Measurements from ENCODE around the gene MAML3.

MAML3 gene

GRCh38 chr4:140081641-140082390 lies 72.2 kb downstream of the MAML3 start:
- Histone ChIP-seq H3K4me3 (no peak overlapping the region), H3K36me3 (replicated peaks) (no peaks in the 10 kb centered on the region), H3K27me3 (ENCODE audit: low read depth) (no peaks in the 10 kb centered on the region), H3K4me1 (peaks cover 7% of the 10 kb centered on the region), H3K9me3 (no peaks in the 10 kb centered on the region)
- DNase-seq (ENCODE audit: low spot score in 2 of 2): no peak
- in situ Hi-C loops (cut with MboI; ENCODE audit: low sequenced_read_pairs): no loop called here

- no peaks in the 10 kb centered on the region for H3K36me3 ChIP-seq (replicated peaks)
- no peaks in the 10 kb centered on the region for H3K27me3 ChIP-seq (ENCODE audit: low read depth)
- no peak overlapping the region for H3K4me3 ChIP-seq
- in situ Hi-C loops (cut with MboI; ENCODE audit: low sequenced_read_pairs): no loop called here
- no peaks in the 10 kb centered on the region for H3K9me3 ChIP-seq
- peaks cover 7% of the 10 kb centered on the region for H3K4me1 ChIP-seq
- no peak for DNase-seq (ENCODE audit: low spot score in 2 of 2)
These were observed 73.1 kb downstream of the MAML3 start for GRCh38 chr4:140080883-140081282.

- Histone ChIP-seq H3K27me3 (ENCODE audit: low read depth) (no peaks in the 10 kb centered on the region), H3K4me3 (no peak overlapping the region), H3K9me3 (no peaks in the 10 kb centered on the region), H3K36me3 (replicated peaks) (no peaks in the 10 kb centered on the region), H3K4me1 (peaks cover 7% of the 10 kb centered on the region)
- no peak for DNase-seq (ENCODE audit: low spot score in 2 of 2)
- in situ Hi-C loops (cut with MboI; ENCODE audit: low sequenced_read_pairs): no loop called here
These were observed 75.6 kb downstream of the MAML3 start for GRCh38 chr4:140078366-140078765.

- DNase-seq (ENCODE audit: low spot score in 2 of 2): no peak
- H3K36me3 ChIP-seq (replicated peaks): no peaks in the 10 kb centered on the region
- H3K27me3 ChIP-seq (ENCODE audit: low read depth): no peaks in the 10 kb centered on the region
- no peaks in the 10 kb centered on the region for H3K9me3 ChIP-seq
- in situ Hi-C loops (cut with MboI; ENCODE audit: low sequenced_read_pairs): no loop called here
- H3K4me1 ChIP-seq: peaks cover 7% of the 10 kb centered on the region
- H3K4me3 ChIP-seq: no peak overlapping the region
These were observed 77.7 kb downstream of the MAML3 start for GRCh38 chr4:140076307-140076706.

- DNase-seq (ENCODE audit: low spot score in 2 of 2): no peak
- Histone ChIP-seq H3K9me3 (no peaks in the 10 kb centered on the region), H3K4me1 (no peaks in the 10 kb centered on the region; the same call in 1 of the 2 replicates), H3K27me3 (ENCODE audit: low read depth) (no peaks in the 10 kb centered on the region), H3K36me3 (replicated peaks) (no peaks in the 10 kb centered on the region), H3K4me3 (no peak overlapping the region)
- in situ Hi-C loops (cut with MboI; ENCODE audit: low sequenced_read_pairs): no loop called here
These were observed 82.2 kb downstream of the MAML3 start for GRCh38 chr4:140071806-140072205.

GRCh38 chr4:140070973-140071372 lies 83.0 kb downstream of the MAML3 start:
- DNase-seq (ENCODE audit: low spot score in 2 of 2): no peak
- H3K36me3 ChIP-seq (replicated peaks): no peaks in the 10 kb centered on the region
- no peaks in the 10 kb centered on the region for H3K27me3 ChIP-seq (ENCODE audit: low read depth)
- H3K9me3 ChIP-seq: no peaks in the 10 kb centered on the region
- in situ Hi-C loops (cut with MboI; ENCODE audit: low sequenced_read_pairs): no loop called here
- H3K4me1 ChIP-seq: no peaks in the 10 kb centered on the region; the same call in 1 of the 2 replicates
- H3K4me3 ChIP-seq: no peak overlapping the region

GRCh38 chr4:140070366-140070765 lies 83.6 kb downstream of the MAML3 start:
- in situ Hi-C loops (cut with MboI; ENCODE audit: low sequenced_read_pairs): no loop called here

GRCh38 chr4:140069066-140069465 lies 84.9 kb downstream of the MAML3 start:
- no peaks in the 10 kb centered on the region for H3K36me3 ChIP-seq (replicated peaks)
- no peak for DNase-seq (ENCODE audit: low spot score in 2 of 2)
- in situ Hi-C loops (cut with MboI; ENCODE audit: low sequenced_read_pairs): no loop called here
- H3K4me1 ChIP-seq: no peaks in the 10 kb centered on the region; the same call in 1 of the 2 replicates
- H3K4me3 ChIP-seq: no peak overlapping the region
- no peaks in the 10 kb centered on the region for H3K9me3 ChIP-seq
- no peaks in the 10 kb centered on the region for H3K27me3 ChIP-seq (ENCODE audit: low read depth)

More at GRCh38 chr4:140070366-140070765, 83.6 kb downstream of the MAML3 start:
- no peaks in the 10 kb centered on the region for H3K27me3 ChIP-seq (ENCODE audit: low read depth)
- no peaks in the 10 kb centered on the region for H3K36me3 ChIP-seq (replicated peaks)
- no peaks in the 10 kb centered on the region for H3K9me3 ChIP-seq
- DNase-seq (ENCODE audit: low spot score in 2 of 2): no peak
- no peak overlapping the region for H3K4me3 ChIP-seq
- H3K4me1 ChIP-seq: no peaks in the 10 kb centered on the region; the same call in 1 of the 2 replicates

- Histone ChIP-seq H3K4me1 (no peaks in the 10 kb centered on the region; the same call in 1 of the 2 replicates), H3K36me3 (replicated peaks) (no peaks in the 10 kb centered on the region), H3K9me3 (no peaks in the 10 kb centered on the region), H3K27me3 (ENCODE audit: low read depth) (no peaks in the 10 kb centered on the region), H3K4me3 (no peak overlapping the region)
- DNase-seq (ENCODE audit: low spot score in 2 of 2): no peak
- in situ Hi-C loops (cut with MboI; ENCODE audit: low sequenced_read_pairs): no loop called here
These were observed 85.7 kb downstream of the MAML3 start for GRCh38 chr4:140068271-140068670.

GRCh38 chr4:140066031-140066930 lies 87.7 kb downstream of the MAML3 start:
- H3K4me3 ChIP-seq: no peak overlapping the region
- H3K36me3 ChIP-seq (replicated peaks): no peaks in the 10 kb centered on the region
- in situ Hi-C loops (cut with MboI; ENCODE audit: low sequenced_read_pairs): no loop called here
- no peak for DNase-seq (ENCODE audit: low spot score in 2 of 2)
- no peaks in the 10 kb centered on the region for H3K9me3 ChIP-seq
- H3K4me1 ChIP-seq: no peaks in the 10 kb centered on the region; the same call in 1 of the 2 replicates
- no peaks in the 10 kb centered on the region for H3K27me3 ChIP-seq (ENCODE audit: low read depth)

GRCh38 chr4:140065393-140065792 lies 88.6 kb downstream of the MAML3 start:
- Histone ChIP-seq H3K4me3 (no peak overlapping the region), H3K4me1 (no peaks in the 10 kb centered on the region; the same call in 1 of the 2 replicates), H3K9me3 (no peaks in the 10 kb centered on the region), H3K27me3 (ENCODE audit: low read depth) (no peaks in the 10 kb centered on the region), H3K36me3 (replicated peaks) (no peaks in the 10 kb centered on the region)
- in situ Hi-C loops (cut with MboI; ENCODE audit: low sequenced_read_pairs): no loop called here
- DNase-seq (ENCODE audit: low spot score in 2 of 2): no peak

- Histone ChIP-seq H3K4me3 (no peak overlapping the region), H3K9me3 (no peaks in the 10 kb centered on the region), H3K36me3 (replicated peaks) (no peaks in the 10 kb centered on the region), H3K27me3 (ENCODE audit: low read depth) (no peaks in the 10 kb centered on the region), H3K4me1 (no peaks in the 10 kb centered on the region)
- in situ Hi-C loops (cut with MboI; ENCODE audit: low sequenced_read_pairs): no loop called here
- no peak for DNase-seq (ENCODE audit: low spot score in 2 of 2)
These were observed 92.2 kb downstream of the MAML3 start for GRCh38 chr4:140061659-140062289.

- no peaks in the 10 kb centered on the region for H3K4me1 ChIP-seq
- no peak overlapping the region for H3K4me3 ChIP-seq
- in situ Hi-C loops (cut with MboI; ENCODE audit: low sequenced_read_pairs): no loop called here
These were observed 92.8 kb downstream of the MAML3 start for GRCh38 chr4:140061194-140061593.

More at GRCh38 chr4:140061194-140061593, 92.8 kb downstream of the MAML3 start:
- Histone ChIP-seq H3K36me3 (replicated peaks) (no peaks in the 10 kb centered on the region), H3K27me3 (ENCODE audit: low read depth) (no peaks in the 10 kb centered on the region), H3K9me3 (no peaks in the 10 kb centered on the region)
- no peak for DNase-seq (ENCODE audit: low spot score in 2 of 2)
